H9 (cell line): Measurements from ENCODE around the gene RNU7-1. TPM values are rescaled to one million over a fixed set of nuclear protein-coding genes. Genes with fewer than 3 reads are reported as not detected.

Experiments
- DNase-seq: peaks from one replicate; pipeline ENCODE4 v3.0.0-alpha.2; 2017
- H2AFZ ChIP-seq: one replicate; pipeline ENCODE4 v1.6.1; 2013; ENCODE audit warnings: mild to moderate bottlenecking, low read length, control low read depth, moderate library complexity
- H2AK5ac ChIP-seq: 2 replicates; pipeline ENCODE4 v1.6.1; 2013; ENCODE audit warnings: low read length, control low read depth, mixed read lengths; ENCODE audit not compliant: insufficient read length
- H2BK120ac ChIP-seq: one replicate; pipeline ENCODE4 v1.6.1; 2013; ENCODE audit warnings: low read depth, mild to moderate bottlenecking, low read length, control low read depth, inconsistent platforms; ENCODE audit not compliant: poor library complexity, severe bottlenecking
- H2BK12ac ChIP-seq: 2 replicates; pipeline ENCODE4 v1.6.1; 2013; ENCODE audit warnings: low read length, control low read depth, mixed read lengths, low read depth; ENCODE audit not compliant: insufficient read length
- H2BK15ac ChIP-seq: 2 replicates; pipeline ENCODE4 v1.6.1; 2013; ENCODE audit warnings: low read depth, low read length, control low read depth
- H2BK20ac ChIP-seq: one replicate; pipeline ENCODE4 v1.6.1; 2013; ENCODE audit warnings: low read depth, mild to moderate bottlenecking, low read length, control low read depth, inconsistent platforms; ENCODE audit not compliant: poor library complexity, severe bottlenecking
- H2BK5ac ChIP-seq: 2 replicates; pipeline ENCODE4 v1.6.1; 2013; ENCODE audit warnings: low read length, control low read depth, mixed read lengths; ENCODE audit not compliant: insufficient read length
- H3K14ac ChIP-seq: 2 replicates; pipeline ENCODE4 v1.6.1; 2013; ENCODE audit warnings: low read length, control low read depth; ENCODE audit not compliant: insufficient read depth
- H3K18ac ChIP-seq: 2 replicates; pipeline ENCODE4 v1.6.1; 2013; ENCODE audit warnings: low read depth, mild to moderate bottlenecking, mixed read lengths, low read length, control low read depth; ENCODE audit not compliant: insufficient read length
- H3K23ac ChIP-seq: 2 replicates; pipeline ENCODE4 v1.6.1; 2013; ENCODE audit warnings: low read length, control low read depth, mixed read lengths, low read depth; ENCODE audit not compliant: insufficient read length
- H3K23me2 ChIP-seq: 2 replicates; pipeline ENCODE4 v1.6.1; 2013; ENCODE audit warnings: low read depth, mild to moderate bottlenecking, mixed read lengths, low read length, control low read depth; ENCODE audit not compliant: insufficient read length, poor library complexity, severe bottlenecking
- H3K27ac ChIP-seq: 2 replicates; pipeline ENCODE4 v1.5.1; 2013; ENCODE audit warnings: low read length, control low read depth, mixed read lengths, low read depth; ENCODE audit not compliant: insufficient read length
- H3K27me3 ChIP-seq: 2 replicates; pipeline ENCODE4 v1.6.1; 2013; ENCODE audit warnings: low read length, control low read depth, inconsistent platforms; ENCODE audit not compliant: insufficient read depth
- H3K4ac ChIP-seq: 2 replicates; pipeline ENCODE4 v1.6.1; 2013; ENCODE audit warnings: low read depth, mild to moderate bottlenecking, control low read depth, inconsistent platforms, low read length, moderate library complexity
- H3K4me1 ChIP-seq: 2 replicates; pipeline ENCODE4 v1.6.1; 2013; ENCODE audit warnings: low read length, control low read depth, inconsistent platforms; ENCODE audit not compliant: insufficient read depth
- H3K4me2 ChIP-seq: 2 replicates; pipeline ENCODE4 v1.6.1; 2013; ENCODE audit warnings: low read length, control low read depth, mixed read lengths; ENCODE audit not compliant: insufficient read length, insufficient read depth
- H3K56ac ChIP-seq: 2 replicates; pipeline ENCODE4 v1.6.1; 2013; ENCODE audit warnings: low read depth, mild to moderate bottlenecking, mixed read lengths, low read length, control low read depth; ENCODE audit not compliant: insufficient read length
- H3K79me1 ChIP-seq: 2 replicates; pipeline ENCODE4 v1.6.1; 2013; ENCODE audit warnings: low read depth, mild to moderate bottlenecking, moderate library complexity, low read length, control low read depth, inconsistent platforms; ENCODE audit not compliant: insufficient read depth, poor library complexity, severe bottlenecking
- H3K79me2 ChIP-seq: 2 replicates; pipeline ENCODE4 v1.6.1; 2013; ENCODE audit warnings: low read length, control low read depth, inconsistent platforms; ENCODE audit not compliant: insufficient read depth
- H3K9ac ChIP-seq: 2 replicates; pipeline ENCODE4 v1.6.1; 2013; ENCODE audit warnings: low read length, control low read depth, mixed read lengths; ENCODE audit not compliant: insufficient read length; ENCODE audit errors: extremely low read depth
- H3K9me3 ChIP-seq: one replicate; pipeline ENCODE4 v1.6.1; 2013; ENCODE audit warnings: low read depth, low read length, inconsistent platforms; ENCODE audit not compliant: control insufficient read depth
- H3T11ph ChIP-seq: one replicate; pipeline ENCODE4 v1.6.1; 2013; ENCODE audit warnings: mild to moderate bottlenecking, low read length, control low read depth, inconsistent platforms
- H4K20me1 ChIP-seq: one replicate; pipeline ENCODE4 v1.6.1; 2013; ENCODE audit not compliant: control insufficient read depth, insufficient read length, insufficient read depth
- H4K5ac ChIP-seq: 2 replicates; pipeline ENCODE4 v1.6.1; 2013; ENCODE audit warnings: low read depth, mild to moderate bottlenecking, mixed read lengths, low read length, control low read depth; ENCODE audit not compliant: insufficient read length
- H4K8ac ChIP-seq: replicated peaks from 2 replicates; pipeline ENCODE4 v1.6.1; 2013; ENCODE audit warnings: low read length, control low read depth, mixed read lengths, low read depth; ENCODE audit not compliant: insufficient read length
- H4K91ac ChIP-seq: 2 replicates; pipeline ENCODE4 v1.6.1; 2013; ENCODE audit warnings: low read depth, mild to moderate bottlenecking, moderate library complexity, mixed read lengths, low read length, control low read depth; ENCODE audit not compliant: insufficient read length
- H3K27ac Mint-ChIP-seq, 3 experiments: 2 replicates in 2 of 3; 3 replicates in 1 of 3; pipeline ENCODE4 v1.8.0; 2020 to 2021; ENCODE audit warnings: mixed read lengths in 3 of 3, mild to moderate bottlenecking in 1 of 3, moderate library complexity in 1 of 3
- H3K27me3 Mint-ChIP-seq: 2 replicates; pipeline ENCODE4 v1.8.0; 2021; ENCODE audit warnings: low read depth, mild to moderate bottlenecking, moderate library complexity, mixed read lengths
- H3K36me3 Mint-ChIP-seq, 3 experiments: 2 replicates in 2 of 3; 3 replicates in 1 of 3; pipeline ENCODE4 v1.8.0; 2020 to 2021; ENCODE audit warnings: low read depth in 3 of 3, mixed read lengths in 3 of 3; ENCODE audit not compliant: insufficient read depth in 1 of 3
- H3K4me1 Mint-ChIP-seq, 2 experiments: 2 replicates each; pipeline ENCODE4 v1.8.0; 2020; ENCODE audit warnings: mixed read lengths in 2 of 2
- H3K4me3 Mint-ChIP-seq, 2 experiments: 2 replicates in 1 of 2; 3 replicates in 1 of 2; pipeline ENCODE4 v1.8.0; 2020 to 2021; ENCODE audit warnings: mild to moderate bottlenecking in 2 of 2, mixed read lengths in 2 of 2, moderate library complexity in 1 of 2
- H3K9me3 Mint-ChIP-seq, 2 experiments: 2 replicates in 1 of 2; 3 replicates in 1 of 2; pipeline ENCODE4 v1.8.0; 2020; ENCODE audit warnings: mild to moderate bottlenecking in 2 of 2, mixed read lengths in 2 of 2, moderate library complexity in 1 of 2
- WGBS: extraction: QIAGEN DNeasy Blood & Tissue Kit; methylation state at CpG from one replicate; pipeline ENCODE4 v1.1.7; 2013; ENCODE audit warnings: missing lambda C conversion rate, low lambda C conversion rate, mixed read lengths; ENCODE audit not compliant: insufficient read length; ENCODE audit errors: extremely low coverage; 5-methylcytosine and 5-hydroxymethylcytosine counted together
- total RNA-seq: library from RNA; stranded (reverse); gene quantifications from 2 replicates; pipeline ENCODE4 v1.2.1, GENCODE V29; 2021
- TF ChIP-seq, protein P1 (sequence below): fragments of 200-600 bp; sonication (generic); conservative IDR thresholded peaks from 3 replicates; pipeline ENCODE4 v1.8.0; 2021; ENCODE audit warnings: antibody characterized with exemption, mild to moderate bottlenecking

The RNU7-1 gene
- total RNA-seq, 1 experiment from 2014 or later, result not detected

GRCh38 chr12:6912164-6912935 is 31.3 kb upstream of the RNU7-1 start:
- H3K27me3 Mint-ChIP-seq, result peaks cover 24% of the 10 kb centered on the region
- peaks cover 22 to 40% of the 10 kb centered on the region in 2 experiments for H3K4me1 Mint-ChIP-seq
- 0 out of 5 replicates have a peak overlapping the region, but pooled peaks of 1 of the 2 experiments have one; percentile 62 for H3K4me3 Mint-ChIP-seq
- H3K4ac ChIP-seq, result no peak overlapping the region
- H3K27me3 ChIP-seq, result no peaks in the 10 kb centered on the region; the same call in 1 of the 2 replicates
- peaks cover 16% of the 10 kb centered on the region for H3K23me2 ChIP-seq
- H4K5ac ChIP-seq, result no peak overlapping the region
- H3T11ph ChIP-seq, result no peak overlapping the region
- H2BK120ac ChIP-seq, result no peak overlapping the region
- no peaks in the 10 kb centered on the region for H3K9me3 ChIP-seq
- no peak overlapping the region for H3K4me2 ChIP-seq
- H4K8ac ChIP-seq, result no peak overlapping the region
- H2BK15ac ChIP-seq, result no peak overlapping the region
- no peak for DNase-seq
- no peaks in the 10 kb centered on the region for H3K79me2 ChIP-seq
- H2BK5ac ChIP-seq, result no peak overlapping the region
- H4K20me1 ChIP-seq, result no peaks in the 10 kb centered on the region
- no peak overlapping the region for H3K56ac ChIP-seq
- H3K27ac Mint-ChIP-seq, result no peak overlapping the region
- H2BK20ac ChIP-seq, result no peak overlapping the region
- peaks cover 7 to 18% (median 17%) of the 10 kb centered on the region in 3 experiments for H3K36me3 Mint-ChIP-seq
- H2BK12ac ChIP-seq, result no peak overlapping the region
- H4K91ac ChIP-seq, result no peak overlapping the region
- H3K4me1 ChIP-seq, result no peaks in the 10 kb centered on the region; the same call in 1 of the 2 replicates
- no peaks in the 10 kb centered on the region for H3K9me3 Mint-ChIP-seq
- H3K23ac ChIP-seq, result no peak overlapping the region
- peaks cover 6% of the 10 kb centered on the region for H3K79me1 ChIP-seq
- TF ChIP-seq, protein P1, sequence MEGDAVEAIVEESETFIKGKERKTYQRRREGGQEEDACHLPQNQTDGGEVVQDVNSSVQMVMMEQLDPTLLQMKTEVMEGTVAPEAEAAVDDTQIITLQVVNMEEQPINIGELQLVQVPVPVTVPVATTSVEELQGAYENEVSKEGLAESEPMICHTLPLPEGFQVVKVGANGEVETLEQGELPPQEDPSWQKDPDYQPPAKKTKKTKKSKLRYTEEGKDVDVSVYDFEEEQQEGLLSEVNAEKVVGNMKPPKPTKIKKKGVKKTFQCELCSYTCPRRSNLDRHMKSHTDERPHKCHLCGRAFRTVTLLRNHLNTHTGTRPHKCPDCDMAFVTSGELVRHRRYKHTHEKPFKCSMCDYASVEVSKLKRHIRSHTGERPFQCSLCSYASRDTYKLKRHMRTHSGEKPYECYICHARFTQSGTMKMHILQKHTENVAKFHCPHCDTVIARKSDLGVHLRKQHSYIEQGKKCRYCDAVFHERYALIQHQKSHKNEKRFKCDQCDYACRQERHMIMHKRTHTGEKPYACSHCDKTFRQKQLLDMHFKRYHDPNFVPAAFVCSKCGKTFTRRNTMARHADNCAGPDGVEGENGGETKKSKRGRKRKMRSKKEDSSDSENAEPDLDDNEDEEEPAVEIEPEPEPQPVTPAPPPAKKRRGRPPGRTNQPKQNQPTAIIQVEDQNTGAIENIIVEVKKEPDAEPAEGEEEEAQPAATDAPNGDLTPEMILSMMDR, result no peak
- no peak overlapping the region for H2AK5ac ChIP-seq
- no peak overlapping the region for H2AFZ ChIP-seq
- no peak overlapping the region for H3K18ac ChIP-seq
- H3K9ac ChIP-seq, result no peak overlapping the region
- WGBS, result no CpG with 5 or more reads among the region's 15 CpGs
- no peak overlapping the region for H3K14ac ChIP-seq
- H3K27ac ChIP-seq, result no peak overlapping the region
